MM.1S (cell line): ENCODE measurements around the gene SPINT2.

Experiments used
- DNase-seq: peaks from one replicate; pipeline ENCODE4 v3.0.0-alpha.2; 2015
- H2AFZ ChIP-seq: fragments of 300-600 bp; sonication (generic); 2 replicates; pipeline ENCODE4 v1.6.0; 2016; ENCODE audit warnings: antibody characterized with exemption, low read length
- H3F3A ChIP-seq: fragments of 300-600 bp; sonication (generic); 2 replicates; pipeline ENCODE4 v1.6.1; 2016; ENCODE audit warnings: mild to moderate bottlenecking, antibody characterized with exemption, low read length, moderate library complexity, mixed read lengths; ENCODE audit not compliant: insufficient read depth
- H3K27ac ChIP-seq: fragments of 300-600 bp; sonication (generic); 2 replicates; pipeline ENCODE4 v1.5.1; 2016; ENCODE audit warnings: mild to moderate bottlenecking, low read length
- H3K27me3 ChIP-seq: fragments of 300-600 bp; sonication (generic); replicated peaks from 2 replicates; pipeline ENCODE4 v1.6.0; 2016; ENCODE audit warnings: low read length; ENCODE audit not compliant: insufficient read depth
- H3K36me3 ChIP-seq: fragments of 300-600 bp; sonication (generic); replicated peaks from 2 replicates; pipeline ENCODE4 v1.6.1; 2016; ENCODE audit warnings: mild to moderate bottlenecking, low read length, mixed read lengths; ENCODE audit not compliant: insufficient read depth
- H3K4me1 ChIP-seq: fragments of 300-600 bp; sonication (generic); 2 replicates; pipeline ENCODE4 v1.6.1; 2016; ENCODE audit warnings: low read length, mixed read lengths
- H3K4me2 ChIP-seq: fragments of 300-600 bp; sonication (generic); 2 replicates; pipeline ENCODE4 v1.6.0; 2016; ENCODE audit warnings: low read depth, low read length
- H3K4me3 ChIP-seq: fragments of 300-600 bp; sonication (generic); 2 replicates; pipeline ENCODE4 v1.5.1; 2016; ENCODE audit warnings: low read length, mixed read lengths
- H3K79me2 ChIP-seq: fragments of 300-600 bp; sonication (generic); 2 replicates; pipeline ENCODE4 v1.6.1; 2016; ENCODE audit warnings: mixed run types, low read length, mixed read lengths
- H3K9ac ChIP-seq: fragments of 300-600 bp; sonication (generic); 2 replicates; pipeline ENCODE4 v1.6.1; 2016; ENCODE audit warnings: low read length, mixed read lengths
- H3K9me2 ChIP-seq: fragments of 300-600 bp; sonication (generic); replicated peaks from 2 replicates; pipeline ENCODE4 v1.6.1; 2016; ENCODE audit warnings: mild to moderate bottlenecking, low read length, mixed read lengths; ENCODE audit not compliant: insufficient read depth
- H3K9me3 ChIP-seq: fragments of 300-600 bp; sonication (generic); replicated peaks from 2 replicates; pipeline ENCODE4 v1.6.1; 2016; ENCODE audit warnings: mild to moderate bottlenecking, low read length, mixed read lengths; ENCODE audit not compliant: insufficient read depth
- H4K20me1 ChIP-seq: fragments of 300-600 bp; sonication (generic); 2 replicates; pipeline ENCODE4 v1.6.1; 2016; ENCODE audit warnings: mild to moderate bottlenecking, low read length, moderate library complexity, mixed read lengths; ENCODE audit not compliant: insufficient read depth
- CTCF ChIP-seq: fragments of 300-600 bp; sonication (generic); IDR thresholded peaks from 2 replicates; pipeline ENCODE4 v1.5.1; 2016; ENCODE audit warnings: antibody characterized with exemption, low read length, mixed read lengths
- EZH2 ChIP-seq: fragments of 300-600 bp; sonication (generic); optimal IDR thresholded peaks from 2 replicates; pipeline ENCODE3; 2017; ENCODE audit warnings: low read depth, mild to moderate bottlenecking, antibody characterized with exemption, low read length, mixed read lengths
- EZH2phosphoT487 ChIP-seq: fragments of 300-600 bp; sonication (generic); IDR thresholded peaks from 2 replicates; pipeline ENCODE4 v1.6.1; 2018; ENCODE audit warnings: antibody characterized with exemption, low read length

SPINT2 gene

GRCh38 chr19:38291855-38292254 lies 27.5 kb downstream of the SPINT2 start:
- no peaks in the 10 kb centered on the region for H3K9me3 ChIP-seq
- H2AFZ ChIP-seq, result no peak overlapping the region
- no peaks in the 10 kb centered on the region for H3K79me2 ChIP-seq
- H3K9ac ChIP-seq, result no peak overlapping the region
- no peaks in the 10 kb centered on the region for H3F3A ChIP-seq
- H3K27ac ChIP-seq, result no peak overlapping the region
- no peaks in the 10 kb centered on the region for H4K20me1 ChIP-seq
- no peaks in the 10 kb centered on the region for H3K36me3 ChIP-seq
- H3K4me1 ChIP-seq, result no peaks in the 10 kb centered on the region
- TF ChIP-seq EZH2, result no peak
- TF ChIP-seq CTCF, result no peak
- no peak for TF ChIP-seq EZH2phosphoT487
- H3K4me3 ChIP-seq, result no peak overlapping the region
- H3K9me2 ChIP-seq, result no peaks in the 10 kb centered on the region
- H3K4me2 ChIP-seq, result no peak overlapping the region
- peaks cover 24% of the 10 kb centered on the region for H3K27me3 ChIP-seq
- no peak for DNase-seq

- no peaks in the 10 kb centered on the region for H3K36me3 ChIP-seq
- no peak overlapping the region for H2AFZ ChIP-seq
- H3K9me2 ChIP-seq, result no peaks in the 10 kb centered on the region
- H3K4me3 ChIP-seq, result no peak overlapping the region
- no peaks in the 10 kb centered on the region for H3K79me2 ChIP-seq
- no peak overlapping the region for H3K4me2 ChIP-seq
- H3K27me3 ChIP-seq, result peaks cover 24% of the 10 kb centered on the region
- H4K20me1 ChIP-seq, result no peaks in the 10 kb centered on the region
- TF ChIP-seq CTCF, result no peak
- no peak for TF ChIP-seq EZH2phosphoT487
- no peak for TF ChIP-seq EZH2
- H3K27ac ChIP-seq, result no peak overlapping the region
- H3K4me1 ChIP-seq, result no peaks in the 10 kb centered on the region
- H3K9ac ChIP-seq, result no peak overlapping the region
- DNase-seq, result no peak
- no peaks in the 10 kb centered on the region for H3K9me3 ChIP-seq
- H3F3A ChIP-seq, result no peaks in the 10 kb centered on the region
Observed at GRCh38 chr19:38293281-38293680, 28.9 kb downstream of the SPINT2 start.

- H3F3A ChIP-seq, result no peaks in the 10 kb centered on the region
- no peak overlapping the region for H2AFZ ChIP-seq
- peaks cover 25% of the 10 kb centered on the region for H3K27me3 ChIP-seq
- TF ChIP-seq EZH2 (no peak), EZH2phosphoT487 (no peak), CTCF (no peak)
- no peaks in the 10 kb centered on the region for H3K9me2 ChIP-seq
- no peaks in the 10 kb centered on the region for H3K36me3 ChIP-seq
- H3K9ac ChIP-seq, result no peak overlapping the region
- no peaks in the 10 kb centered on the region for H3K4me1 ChIP-seq
- H3K9me3 ChIP-seq, result no peaks in the 10 kb centered on the region
- no peak overlapping the region for H3K4me3 ChIP-seq
- no peaks in the 10 kb centered on the region for H3K79me2 ChIP-seq
- DNase-seq, result no peak
- H4K20me1 ChIP-seq, result no peaks in the 10 kb centered on the region
- no peak overlapping the region for H3K27ac ChIP-seq
- no peak overlapping the region for H3K4me2 ChIP-seq
Observed at GRCh38 chr19:38294090-38294489, 29.7 kb downstream of the SPINT2 start.
